IMR-90 (cell line): Measurements from ENCODE around the gene ABCA4. TPM values are rescaled to one million over a fixed set of nuclear protein-coding genes. Genes with fewer than 3 reads are reported as not detected.

Experiments used
- ATAC-seq: fragments of 200-7000 bp; cut with Tn5 transposase; 2 replicates; pipeline ENCODE4 v1.9.1; 2020; ENCODE audit warnings: low read depth, mild to moderate bottlenecking, moderate library complexity
- BruUV-seq: library from RNA; stranded (reverse); fragments of 400-500 nt; replicated peaks from 2 replicates; lab custom pipeline; 2021; lab: Mats Ljungman, UMichigan
- CTCF ChIA-PET: fragments of 300-600 bp; formaldehyde crosslinking; extraction: SDS; loops from one replicate; lab custom pipeline; 2021; ENCODE audit warnings: antibody characterized with exemption; lab: Yijun Ruan, JAX
- POLR2A ChIA-PET: fragments of 300-600 bp; sonication (Branson Sonifier 250); formaldehyde crosslinking; loops from one replicate; lab custom pipeline; 2022; ENCODE audit warnings: antibody characterized with exemption; ENCODE audit not compliant: unreplicated experiment; lab: Charles Lee
- DNase-seq: peaks from one replicate; pipeline ENCODE4 v3.0.0; 2013
- H2AFZ ChIP-seq: replicated peaks from 2 replicates; pipeline ENCODE3; 2013; ENCODE audit warnings: low read length, mild to moderate bottlenecking; ENCODE audit not compliant: poor library complexity
- H2AK5ac ChIP-seq: 2 replicates; pipeline ENCODE4 v1.6.1; 2013; ENCODE audit warnings: low read depth, low read length, inconsistent platforms
- H2AK9ac ChIP-seq: replicated peaks from 2 replicates; pipeline ENCODE3; 2013; ENCODE audit warnings: mild to moderate bottlenecking, low read depth, low read length, moderate library complexity; ENCODE audit not compliant: poor library complexity
- H2BK120ac ChIP-seq: 2 replicates; pipeline ENCODE4 v1.6.1; 2013; ENCODE audit warnings: low read depth, low read length, inconsistent platforms
- H2BK15ac ChIP-seq: 3 replicates; pipeline ENCODE4 v1.6.1; 2013; ENCODE audit warnings: low read depth, low read length, inconsistent platforms
- H2BK20ac ChIP-seq: 2 replicates; pipeline ENCODE4 v1.6.1; 2013; ENCODE audit warnings: low read depth, mild to moderate bottlenecking, inconsistent platforms, low read length, moderate library complexity
- H2BK5ac ChIP-seq: 2 replicates; pipeline ENCODE4 v1.6.1; 2013; ENCODE audit warnings: mild to moderate bottlenecking, low read depth, low read length, inconsistent platforms; ENCODE audit not compliant: poor library complexity, severe bottlenecking
- H3K14ac ChIP-seq: replicated peaks from 2 replicates; pipeline ENCODE4 v1.6.1; 2013; ENCODE audit warnings: low read depth, low read length, inconsistent platforms
- H3K18ac ChIP-seq: 2 replicates; pipeline ENCODE4 v1.6.1; 2013; ENCODE audit warnings: low read depth, low read length, control low read depth
- H3K23ac ChIP-seq: 2 replicates; pipeline ENCODE4 v1.6.1; 2013; ENCODE audit warnings: low read depth, low read length, inconsistent platforms
- H3K27ac ChIP-seq: 2 replicates; pipeline ENCODE4 v1.5.1; 2013; ENCODE audit warnings: mild to moderate bottlenecking, control low read depth, low read length; ENCODE audit not compliant: insufficient read depth
- H3K27me3 ChIP-seq: 2 replicates; pipeline ENCODE4 v1.6.1; 2013; ENCODE audit warnings: low read length; ENCODE audit not compliant: control insufficient read depth, insufficient read depth
- H3K36me3 ChIP-seq: 2 replicates; pipeline ENCODE4 v1.6.1; 2013; ENCODE audit warnings: low read length, mixed read lengths; ENCODE audit not compliant: control insufficient read depth, insufficient read depth
- H3K4ac ChIP-seq: 2 replicates; pipeline ENCODE4 v1.6.1; 2013; ENCODE audit warnings: low read depth, low read length, inconsistent platforms
- H3K4me1 ChIP-seq: 2 replicates; pipeline ENCODE4 v1.6.1; 2013; ENCODE audit warnings: low read length, mixed read lengths; ENCODE audit not compliant: control insufficient read depth, insufficient read depth
- H3K4me2 ChIP-seq: 2 replicates; pipeline ENCODE4 v1.6.1; 2013; ENCODE audit warnings: low read depth, mild to moderate bottlenecking, control low read depth, low read length, moderate library complexity
- H3K4me3 ChIP-seq: 2 replicates; pipeline ENCODE4 v1.5.1; 2013; ENCODE audit warnings: low read depth, mild to moderate bottlenecking, control low read depth, low read length, moderate library complexity; ENCODE audit not compliant: insufficient read depth
- H3K56ac ChIP-seq: 2 replicates; pipeline ENCODE4 v1.6.1; 2013; ENCODE audit warnings: low read length, inconsistent platforms; ENCODE audit not compliant: insufficient read depth; ENCODE audit errors: extremely low read depth
- H3K79me1 ChIP-seq, 2 experiments: 2 replicates each; pipeline ENCODE4 v1.6.1; 2013; ENCODE audit warnings: low read length in 2 of 2, inconsistent platforms in 1 of 2, low read depth in 1 of 2
- H3K9ac ChIP-seq: 2 replicates; pipeline ENCODE4 v1.6.1; 2013; ENCODE audit warnings: low read depth, low read length, control low read depth
- H3K9me1 ChIP-seq: 2 replicates; pipeline ENCODE4 v1.6.1; 2013; ENCODE audit warnings: low read length, inconsistent platforms; ENCODE audit not compliant: insufficient read depth
- H3K9me3 ChIP-seq: 2 replicates; pipeline ENCODE4 v1.6.1; 2013; ENCODE audit warnings: low read length; ENCODE audit not compliant: control insufficient read depth, insufficient read depth
- H4K20me1 ChIP-seq: 2 replicates; pipeline ENCODE4 v1.6.1; 2013; ENCODE audit warnings: low read length, inconsistent platforms; ENCODE audit not compliant: insufficient read depth
- H4K5ac ChIP-seq: 2 replicates; pipeline ENCODE4 v1.6.1; 2013; ENCODE audit warnings: mild to moderate bottlenecking, low read depth, low read length, control low read depth
- H4K8ac ChIP-seq, 2 experiments: 2 replicates each; pipeline ENCODE4 v1.6.1; 2013; ENCODE audit warnings: low read depth in 2 of 2, low read length in 2 of 2, control low read depth in 1 of 2, inconsistent platforms in 1 of 2
- H4K91ac ChIP-seq: 2 replicates; pipeline ENCODE4 v1.6.1; 2013; ENCODE audit warnings: low read depth, low read length, inconsistent platforms; ENCODE audit not compliant: insufficient read depth
- BHLHE40 ChIP-seq: fragments of 150-350 bp; IDR thresholded peaks from 2 replicates; pipeline ENCODE4 v1.6.1; 2016; ENCODE audit warnings: mild to moderate bottlenecking, low read depth, low read length
- CEBPB ChIP-seq: IDR thresholded peaks from 2 replicates; pipeline ENCODE4 v1.6.1; 2012; ENCODE audit warnings: low read depth, low read length, improper control_type of control experiment
- CHD1 ChIP-seq: IDR thresholded peaks from 2 replicates; pipeline ENCODE4 v1.6.1; 2012; ENCODE audit warnings: low read depth, low read length, improper control_type of control experiment
- CTCF ChIP-seq: conservative IDR thresholded peaks from 2 replicates; pipeline ENCODE4 v1.5.1; 2012; ENCODE audit warnings: mild to moderate bottlenecking, low read depth, low read length, improper control_type of control experiment
- ELK1 ChIP-seq: fragments of 150-350 bp; IDR thresholded peaks from 2 replicates; pipeline ENCODE4 v1.6.1; 2016; ENCODE audit warnings: low read depth, mild to moderate bottlenecking, low read length, moderate library complexity, borderline replicate concordance
- FOS ChIP-seq: fragments of 150-350 bp; IDR thresholded peaks from 2 replicates; pipeline ENCODE4 v1.6.1; 2016; ENCODE audit warnings: low read depth, low read length
- MAFK ChIP-seq: IDR thresholded peaks from 2 replicates; pipeline ENCODE4 v1.6.1; 2012; ENCODE audit warnings: low read depth, low read length, improper control_type of control experiment
- MAZ ChIP-seq: IDR thresholded peaks from 2 replicates; pipeline ENCODE4 v1.6.1; 2012; ENCODE audit warnings: low read depth, mild to moderate bottlenecking, low read length, improper control_type of control experiment, moderate library complexity, borderline replicate concordance
- MXI1 ChIP-seq: IDR thresholded peaks from 2 replicates; pipeline ENCODE4 v1.6.1; 2012; ENCODE audit warnings: low read depth, mild to moderate bottlenecking, low read length, moderate library complexity, borderline replicate concordance
- NFE2L2 ChIP-seq: fragments of 150-350 bp; IDR thresholded peaks from 2 replicates; pipeline ENCODE4 v1.6.1; 2016; ENCODE audit warnings: low read depth, mild to moderate bottlenecking, low read length
- POLR2A ChIP-seq: IDR thresholded peaks from 2 replicates; pipeline ENCODE4 v1.6.1; 2012; ENCODE audit warnings: mild to moderate bottlenecking, low read depth, low read length
- RAD21 ChIP-seq: IDR thresholded peaks from 2 replicates; pipeline ENCODE4 v1.6.1; 2012; ENCODE audit warnings: low read length, improper control_type of control experiment
- RCOR1 ChIP-seq: IDR thresholded peaks from 2 replicates; pipeline ENCODE4 v1.6.1; 2012; ENCODE audit warnings: mild to moderate bottlenecking, low read length, improper control_type of control experiment; ENCODE audit not compliant: insufficient replicate concordance
- RFX5 ChIP-seq: IDR thresholded peaks from 2 replicates; pipeline ENCODE4 v1.8.0; 2012; ENCODE audit warnings: low read depth, mild to moderate bottlenecking, low read length, moderate library complexity
- SMC3 ChIP-seq: fragments of 150-350 bp; IDR thresholded peaks from 2 replicates; pipeline ENCODE4 v1.6.1; 2016; ENCODE audit warnings: low read depth, mild to moderate bottlenecking, antibody characterized with exemption, low read length, moderate library complexity
- USF2 ChIP-seq: fragments of 150-350 bp; IDR thresholded peaks from 2 replicates; pipeline ENCODE4 v1.6.1; 2017; ENCODE audit warnings: mild to moderate bottlenecking, antibody characterized with exemption, low read length, low read depth
- WGBS, 2 experiments: methylation state at CpG; one replicate each; pipeline versions ENCODE4 v1.1.5 to v1.1.7; 2013; ENCODE audit warnings: missing lambda C conversion rate in 2 of 2; ENCODE audit not compliant: insufficient read length in 1 of 2; ENCODE audit errors: extremely low coverage in 2 of 2; 5-methylcytosine and 5-hydroxymethylcytosine counted together
- dilution Hi-C: fragments of 300-500 bp; cut with HindIII; formaldehyde crosslinking; loops from one replicate; pipeline ENCODE4 v1.14.3; 2018; ENCODE audit warnings: low sequenced_read_pairs; ENCODE audit not compliant: unreplicated experiment
- in situ Hi-C: fragments of 300-500 bp; cut with MboI; formaldehyde crosslinking; loops from 3 replicates; pipeline ENCODE4 v1.14.3; 2019; ENCODE audit warnings: low sequenced_read_pairs, inconsistent platforms, mixed read lengths
- intact Hi-C: fragments of 100-400 bp; cut with micrococcal nuclease; formaldehyde crosslinking; loops from 2 replicates; pipeline ENCODE4 v1.10.0; 2022
- polyA plus RNA-seq, 3 experiments: library from polyadenylated mRNA; depleted of rRNA; stranded (reverse); fragments of >200 nt; gene quantifications; 2 replicates each; pipeline ENCODE4 v1.2.3, GENCODE V29; 2012; ENCODE audit warnings: low replicate concordance in 1 of 3
- total RNA-seq: library from RNA; depleted of rRNA; stranded (reverse); fragments of >200 nt; gene quantifications from 2 replicates; pipeline ENCODE4 v1.2.3, GENCODE V29; 2012

The ABCA4 gene
- total and polyA plus RNA-seq, 2 of the 4 experiments (the other 2 are of a cell fraction) = under 0.01 to 0.36 TPM

GRCh38 chr1:94118471-94118870 lies 2.5 kb downstream of the ABCA4 start:
- Histone ChIP-seq H4K8ac (no peak overlapping the region), H3K36me3 (no peaks in the 10 kb centered on the region), H2BK20ac (no peak overlapping the region), H2AK5ac (no peak overlapping the region), H2BK15ac (no peak overlapping the region), H3K56ac (no peak overlapping the region), H3K4me3 (no peak overlapping the region), H3K9me3 (no peaks in the 10 kb centered on the region; the same call in 1 of the 2 replicates), H2BK5ac (no peak overlapping the region), H2AK9ac (no peak overlapping the region), H3K9ac (no peak overlapping the region), H3K4ac (no peak overlapping the region), H3K23ac (no peak overlapping the region), H3K9me1 (peaks cover 3% of the 10 kb centered on the region; the same call in 1 of the 2 replicates), H3K27me3 (peaks cover 11% of the 10 kb centered on the region), H3K14ac (no peak overlapping the region), H2AFZ (peak overlapping the region; percentile 15), H4K20me1 (no peaks in the 10 kb centered on the region), H4K91ac (no peak overlapping the region), H4K5ac (no peak overlapping the region), H3K18ac (no peak overlapping the region), H2BK120ac (no peak overlapping the region), H3K4me2 (no peak overlapping the region), H3K27ac (no peak overlapping the region), H3K4me1 (peaks cover 8% of the 10 kb centered on the region), H3K79me1 (no peaks in the 10 kb centered on the region)
- ChIA-PET POLR2A (no interaction called here), CTCF (no interaction called here)
- BruUV-seq = no TSS peak
- intact Hi-C loops = no loop called here
- ATAC-seq (no peak), DNase-seq (no peak)
- dilution Hi-C loops = no loop called here
- WGBS, 2 experiments = 84% methylated on average over 4 of the region's 7 CpGs; no CpG with 5 or more reads in 1 of the 2 experiments
- TF ChIP-seq NFE2L2 (no peak), ELK1 (no peak), CHD1 (no peak), RCOR1 (no peak), RAD21 (no peak), MAZ (no peak), BHLHE40 (no peak), USF2 (no peak), RFX5 (no peak), SMC3 (no peak), POLR2A (no peak), CTCF (no peak), MXI1 (no peak), CEBPB (no peak), FOS (no peak), MAFK (no peak)
- in situ Hi-C loops = no loop called here
